HS-27A (cell line): ENCODE measurements around the gene SMARCD3.

Experiments
- DNase-seq: peaks from one replicate; pipeline ENCODE4 v3.0.0-alpha.2; 2012; ENCODE audit warnings: low read depth, missing footprints

The SMARCD3 gene

GRCh38 chr7:151272405-151272804 is 23.9 kb upstream of the SMARCD3 start:
- DNase-seq = no peak

GRCh38 chr7:151271699-151272355 is 23.3 kb upstream of the SMARCD3 start:
- no peak for DNase-seq

GRCh38 chr7:151269511-151269910 is 21.0 kb upstream of the SMARCD3 start:
- no peak for DNase-seq

- DNase-seq = no peak
These were observed 16.9 kb upstream of the SMARCD3 start for GRCh38 chr7:151265351-151265931.

GRCh38 chr7:151264615-151265014 is 16.1 kb upstream of the SMARCD3 start:
- no peak for DNase-seq

GRCh38 chr7:151261529-151261928 is 13.0 kb upstream of the SMARCD3 start:
- DNase-seq = no peak

- DNase-seq = no peak
These were observed 12.4 kb upstream of the SMARCD3 start for GRCh38 chr7:151260883-151261282.

GRCh38 chr7:151260471-151260870 is 12.0 kb upstream of the SMARCD3 start:
- DNase-seq = no peak

- no peak for DNase-seq
These were observed 9.5 kb upstream of the SMARCD3 start for GRCh38 chr7:151257990-151258389.

GRCh38 chr7:151256410-151257045 is 8.0 kb upstream of the SMARCD3 start:
- no peak for DNase-seq

GRCh38 chr7:151255390-151255789 is 6.9 kb upstream of the SMARCD3 start:
- no peak for DNase-seq

- DNase-seq = no peak
These were observed 6.4 kb upstream of the SMARCD3 start for GRCh38 chr7:151254851-151255250.

- DNase-seq = no peak
These were observed 5.8 kb upstream of the SMARCD3 start for GRCh38 chr7:151254316-151254715.

GRCh38 chr7:151252961-151253711 is 4.6 kb upstream of the SMARCD3 start:
- no peak for DNase-seq

- DNase-seq = no peak
These were observed 4.0 kb upstream of the SMARCD3 start for GRCh38 chr7:151252561-151252835.

- DNase-seq = no peak
These were observed 3.4 kb upstream of the SMARCD3 start for GRCh38 chr7:151251689-151252560.

GRCh38 chr7:151251328-151251688 is 2.8 kb upstream of the SMARCD3 start:
- no peak for DNase-seq

- no peak for DNase-seq
These were observed 2.0 kb upstream of the SMARCD3 start for GRCh38 chr7:151250181-151251132.

- DNase-seq = no peak
These were observed 1.2 kb upstream of the SMARCD3 start for GRCh38 chr7:151249732-151250072.

- no peak for DNase-seq
These were observed 689 bp upstream of the SMARCD3 start for GRCh38 chr7:151249034-151249731.
